Astrocyte of the cerebellum (primary cell): Measurements from ENCODE around the gene EPAS1.

Source experiments
- DNase-seq: peaks from one replicate; pipeline ENCODE4 v3.0.0-alpha.2; 2011; ENCODE audit warnings: low read depth
- H3K4me3 ChIP-seq: 2 replicates; pipeline ENCODE4 v1.5.1; 2011; ENCODE audit warnings: mild to moderate bottlenecking, low read depth, low read length, moderate library complexity
- in situ Hi-C: cut with HindIII; loops from 2 replicates; pipeline ENCODE4 v1.10.0; 2017; ENCODE audit warnings: low sequenced_read_pairs
- TF ChIP-seq, protein P1 (sequence below): IDR thresholded peaks from 2 replicates; pipeline ENCODE4 v1.5.1; 2012; ENCODE audit warnings: low read length, low read depth, moderate library complexity, mild to moderate bottlenecking; ENCODE audit errors: missing control alignments

The EPAS1 gene

DNA sequence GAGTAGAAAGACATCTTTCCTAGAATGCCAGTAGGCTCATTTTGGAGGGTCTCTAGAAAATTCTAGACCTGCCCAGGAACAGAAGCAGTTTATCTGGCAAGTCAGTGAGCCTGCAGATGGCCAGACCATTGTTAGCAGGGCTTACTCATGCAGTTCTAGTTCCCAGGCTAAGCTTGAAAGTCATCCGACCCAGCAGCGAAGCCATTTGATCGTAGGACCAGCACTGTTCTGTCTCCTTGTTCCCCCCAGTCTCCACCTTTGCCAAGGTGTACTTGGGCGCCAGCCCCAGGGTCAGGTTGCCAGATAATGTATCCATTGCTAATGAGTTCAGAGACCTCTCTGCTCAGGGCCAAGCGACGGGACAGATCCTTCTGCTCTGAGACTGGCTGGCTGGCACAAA lies 70.1 kb downstream of the EPAS1 start:
- TF ChIP-seq, protein P1, sequence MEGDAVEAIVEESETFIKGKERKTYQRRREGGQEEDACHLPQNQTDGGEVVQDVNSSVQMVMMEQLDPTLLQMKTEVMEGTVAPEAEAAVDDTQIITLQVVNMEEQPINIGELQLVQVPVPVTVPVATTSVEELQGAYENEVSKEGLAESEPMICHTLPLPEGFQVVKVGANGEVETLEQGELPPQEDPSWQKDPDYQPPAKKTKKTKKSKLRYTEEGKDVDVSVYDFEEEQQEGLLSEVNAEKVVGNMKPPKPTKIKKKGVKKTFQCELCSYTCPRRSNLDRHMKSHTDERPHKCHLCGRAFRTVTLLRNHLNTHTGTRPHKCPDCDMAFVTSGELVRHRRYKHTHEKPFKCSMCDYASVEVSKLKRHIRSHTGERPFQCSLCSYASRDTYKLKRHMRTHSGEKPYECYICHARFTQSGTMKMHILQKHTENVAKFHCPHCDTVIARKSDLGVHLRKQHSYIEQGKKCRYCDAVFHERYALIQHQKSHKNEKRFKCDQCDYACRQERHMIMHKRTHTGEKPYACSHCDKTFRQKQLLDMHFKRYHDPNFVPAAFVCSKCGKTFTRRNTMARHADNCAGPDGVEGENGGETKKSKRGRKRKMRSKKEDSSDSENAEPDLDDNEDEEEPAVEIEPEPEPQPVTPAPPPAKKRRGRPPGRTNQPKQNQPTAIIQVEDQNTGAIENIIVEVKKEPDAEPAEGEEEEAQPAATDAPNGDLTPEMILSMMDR: no peak
- no peak for DNase-seq
- in situ Hi-C loops: loop anchor here (25.0 kb wide), 1 partner anchor 730 kb away; no protein-coding TSS in a partner anchor
- H3K4me3 ChIP-seq: no peak overlapping the region

DNA sequence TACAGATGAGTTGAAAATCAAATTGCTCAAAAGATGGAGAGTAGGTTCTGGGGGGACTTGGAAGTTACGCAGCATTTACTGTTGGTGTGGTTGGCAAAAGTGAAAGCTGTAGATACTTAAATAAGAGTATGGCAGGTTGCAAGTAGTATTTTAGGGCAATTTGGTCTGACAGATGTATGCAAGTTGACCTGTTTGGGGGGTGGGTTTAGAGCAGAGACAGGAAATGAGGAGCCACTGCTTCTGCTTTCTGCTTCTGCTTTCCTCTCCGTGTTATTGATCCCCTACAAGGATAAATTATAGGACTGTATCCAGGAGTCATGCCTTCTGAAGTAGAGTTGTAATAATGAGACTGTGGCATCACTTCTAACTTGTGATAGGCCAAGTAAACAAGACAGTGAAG lies 71.2 kb downstream of the EPAS1 start:
- in situ Hi-C loops: loop anchor here (25.0 kb wide), 1 partner anchor 731 kb away; no protein-coding TSS in a partner anchor
- no peak for DNase-seq
- TF ChIP-seq, protein P1: no peak
- H3K4me3 ChIP-seq: no peak overlapping the region

DNA sequence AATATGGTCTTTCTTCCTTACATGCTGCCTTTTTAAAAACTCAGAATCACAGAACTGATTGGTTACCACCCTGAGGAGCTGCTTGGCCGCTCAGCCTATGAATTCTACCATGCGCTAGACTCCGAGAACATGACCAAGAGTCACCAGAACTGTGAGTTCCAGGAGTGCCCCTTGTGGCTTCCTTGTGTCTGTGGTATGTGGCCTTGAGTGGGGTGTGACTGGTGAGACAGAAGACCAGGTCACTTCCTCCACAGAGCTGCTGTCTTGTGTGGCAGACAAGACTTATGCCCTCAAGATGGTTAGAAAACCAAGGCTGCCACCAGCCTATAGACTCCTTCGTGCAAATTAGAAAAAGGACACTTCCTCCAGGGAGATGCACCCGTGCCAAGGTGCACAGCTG lies 72.6 kb downstream of the EPAS1 start:
- TF ChIP-seq, protein P1: no peak
- DNase-seq: no peak
- no peak overlapping the region for H3K4me3 ChIP-seq
- in situ Hi-C loops: loop anchor here (25.0 kb wide), 1 partner anchor 732 kb away; no protein-coding TSS in a partner anchor

DNA sequence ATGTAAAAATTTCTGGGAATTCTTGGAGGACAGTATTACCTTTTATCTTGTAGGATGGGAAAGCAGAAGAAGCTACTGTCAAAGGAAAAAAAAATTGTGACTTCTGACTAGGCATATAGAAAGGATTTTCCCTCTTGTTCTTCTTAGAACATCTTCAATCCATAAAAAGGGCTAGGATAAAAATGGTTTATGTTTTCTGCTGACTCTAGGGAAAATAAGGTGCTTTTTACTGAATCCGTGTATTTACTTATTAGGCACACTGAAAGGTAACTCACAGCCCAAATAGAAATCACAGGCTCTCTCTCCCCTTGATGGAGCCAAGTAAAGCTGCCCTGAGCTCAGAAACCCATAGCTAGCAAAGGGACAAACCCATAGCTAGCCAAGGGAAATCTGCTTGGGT lies 74.6 kb downstream of the EPAS1 start:
- TF ChIP-seq, protein P1: no peak
- H3K4me3 ChIP-seq: no peak overlapping the region
- in situ Hi-C loops: loop anchor here (25.0 kb wide), 1 partner anchor 735 kb away; no protein-coding TSS in a partner anchor
- DNase-seq: no peak

DNA sequence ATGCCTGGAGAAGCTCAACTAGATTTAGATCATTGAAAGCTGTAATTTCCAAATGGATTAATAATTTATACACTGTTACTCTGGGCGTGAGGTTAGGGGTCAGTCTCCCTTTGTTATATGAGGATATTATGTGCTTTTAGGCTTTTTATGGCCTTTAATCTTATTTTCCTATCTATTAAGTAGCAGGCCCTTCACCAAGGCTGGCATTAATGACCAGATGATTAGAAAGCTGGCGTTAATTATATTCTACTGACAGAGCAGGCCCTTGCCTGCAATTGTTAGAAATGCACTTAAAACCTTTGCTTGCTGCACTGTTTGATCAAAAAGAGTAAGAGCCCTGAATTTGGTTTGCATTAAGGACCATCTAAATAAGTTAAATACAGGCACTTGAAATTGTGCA lies 75.3 kb downstream of the EPAS1 start:
- no peak overlapping the region for H3K4me3 ChIP-seq
- in situ Hi-C loops: loop anchor here (25.0 kb wide), 1 partner anchor 735 kb away; no protein-coding TSS in a partner anchor
- TF ChIP-seq, protein P1: no peak
- DNase-seq: no peak

DNA sequence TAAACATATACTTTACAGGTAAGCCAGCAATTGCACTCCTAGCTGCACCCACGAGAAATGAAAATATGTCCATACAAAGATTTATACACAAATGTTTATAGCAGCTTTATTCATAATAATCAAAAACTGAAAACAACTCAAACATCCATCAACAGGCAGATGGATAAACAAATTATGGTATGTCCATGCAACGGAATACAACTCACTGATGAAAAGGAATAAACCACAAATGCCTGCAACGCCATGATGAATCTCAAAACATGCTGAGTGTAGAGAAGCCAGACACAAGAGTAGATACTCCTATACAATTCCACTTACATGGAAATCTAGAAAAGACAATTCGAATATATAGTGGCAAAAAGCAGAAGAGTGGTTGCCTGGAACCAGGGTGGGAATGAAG lies 76.0 kb downstream of the EPAS1 start:
- in situ Hi-C loops: loop anchor here (25.0 kb wide), 1 partner anchor 736 kb away; no protein-coding TSS in a partner anchor
- H3K4me3 ChIP-seq: no peak overlapping the region
- no peak for DNase-seq
- TF ChIP-seq, protein P1: no peak
